Islet of Langerhans (tissue), 1 donor: ENCODE data around the gene THBS1.

ENCODE experiments used
- FAIRE-seq: peaks from one replicate; lab custom pipeline; 2011; peaks lifted over from hg19 to GRCh38; lab: Jason Lieb, UNC

The THBS1 gene

GRCh38 chr15:39608185-39609139, 27.6 kb downstream of the THBS1 start:
- FAIRE-seq, result no peak

- FAIRE-seq, result no peak
Observed at GRCh38 chr15:39609166-39609916, 28.5 kb downstream of the THBS1 start.

GRCh38 chr15:39610665-39611064, 29.8 kb downstream of the THBS1 start:
- no peak for FAIRE-seq

- no peak for FAIRE-seq
Observed at GRCh38 chr15:39613271-39613670, 32.4 kb downstream of the THBS1 start.

GRCh38 chr15:39613861-39614260, 33.0 kb downstream of the THBS1 start:
- no peak for FAIRE-seq

- FAIRE-seq, result no peak
Observed at GRCh38 chr15:39616731-39617455, 36.0 kb downstream of the THBS1 start.

- FAIRE-seq, result no peak
Observed at GRCh38 chr15:39618063-39618823, 37.4 kb downstream of the THBS1 start.

GRCh38 chr15:39621210-39621609, 40.3 kb downstream of the THBS1 start:
- no peak for FAIRE-seq

GRCh38 chr15:39621976-39622375, 41.1 kb downstream of the THBS1 start:
- FAIRE-seq, result no peak

GRCh38 chr15:39622660-39623516, 42.0 kb downstream of the THBS1 start:
- no peak for FAIRE-seq

GRCh38 chr15:39623529-39623931, 42.7 kb downstream of the THBS1 start:
- FAIRE-seq, result no peak

GRCh38 chr15:39624806-39625205, 43.9 kb downstream of the THBS1 start:
- no peak for FAIRE-seq

- no peak for FAIRE-seq
Observed at GRCh38 chr15:39625451-39625850, 44.6 kb downstream of the THBS1 start.

GRCh38 chr15:39625856-39626255, 45.0 kb downstream of the THBS1 start:
- no peak for FAIRE-seq

GRCh38 chr15:39627451-39628143, 46.7 kb downstream of the THBS1 start:
- no peak for FAIRE-seq

- no peak for FAIRE-seq
Observed at GRCh38 chr15:39628144-39628508, 47.2 kb downstream of the THBS1 start.

- no peak for FAIRE-seq
Observed at GRCh38 chr15:39628546-39629257, 47.8 kb downstream of the THBS1 start.

GRCh38 chr15:39629371-39629770, 48.5 kb downstream of the THBS1 start:
- FAIRE-seq, result no peak

GRCh38 chr15:39629906-39630305, 49.0 kb downstream of the THBS1 start:
- no peak for FAIRE-seq

- FAIRE-seq, result no peak
Observed at GRCh38 chr15:39631357-39631756, 50.5 kb downstream of the THBS1 start.
